Measurements from ENCODE around the gene SMAD4. TPM values are rescaled to one million over a fixed set of nuclear protein-coding genes. Genes with fewer than 3 reads are reported as not detected.

Gene SMAD4
- polyA plus RNA-seq, 3 donors, result 21.0 to 34.0 (median 29.1) TPM

- no peaks in the 10 kb centered on the region for H3K79me2 ChIP-seq (ENCODE audit: insufficient read depth, low read length)
- H3K9ac ChIP-seq (ENCODE audit: insufficient read depth, low read length, poor library complexity, severe bottlenecking), result no peak overlapping the region
- no peak for TF ChIP-seq CTCF (IDR thresholded peaks at IDR 0.05)
- H3K27me3 ChIP-seq (ENCODE audit: control insufficient read depth in 2 of 2, insufficient read depth in 2 of 2, low read length in 2 of 2), result no peaks in the 10 kb centered on the region
- no peak overlapping the region for H3K4me3 ChIP-seq (replicated peaks in 1 of 3; ENCODE audit: low read depth in 2 of 3, low read length in 3 of 3)
- Mint-ChIP-seq H3K4me3 (no peak overlapping the region), H3K27ac (no peak overlapping the region), H3K4me1 (peaks cover 7% of the 10 kb centered on the region), H3K27me3 (ENCODE audit: low read depth in 3 of 3) (no peaks in the 10 kb centered on the region), H3K36me3 (no peaks in the 10 kb centered on the region), H3K9me3 (peaks cover 0 to 11% (median 3%) of the 10 kb centered on the region in 7 donors)
- H3K4me2 ChIP-seq (replicated peaks; ENCODE audit: extremely low read depth, low read length, poor library complexity, severe bottlenecking), result no peak overlapping the region
- H3K9me3 ChIP-seq (replicated peaks in 1 of 2; ENCODE audit: control insufficient read depth in 1 of 2, insufficient read depth in 1 of 2, low read length in 2 of 2), result no peaks in the 10 kb centered on the region
- no peak overlapping the region for H3K27ac ChIP-seq (ENCODE audit: low read depth in 1 of 2, low read length in 2 of 2)
- no peak overlapping the region for H2AFZ ChIP-seq (ENCODE audit: insufficient read depth, low read depth, low read length, poor library complexity, severe bottlenecking)
- intact Hi-C loops (cut with micrococcal nuclease), result no loop called here
- H3K4me1 ChIP-seq (ENCODE audit: control insufficient read depth in 1 of 2, insufficient read depth in 2 of 2, low read length in 2 of 2), result peaks cover 4 to 5% of the 10 kb centered on the region in 2 donors
- H3K36me3 ChIP-seq (replicated peaks in 1 of 2; ENCODE audit: control insufficient read depth in 1 of 2, insufficient read depth in 2 of 2, low read length in 2 of 2), result no peaks in the 10 kb centered on the region
- DNase-seq, result no peak
- H4K20me1 ChIP-seq (ENCODE audit: insufficient read depth, low read length), result no peaks in the 10 kb centered on the region
Observed at GRCh38 chr18:51010218-51010617, 19.8 kb upstream of the SMAD4 start.

GRCh38 chr18:51011709-51012108 lies 18.3 kb upstream of the SMAD4 start:
- no peak overlapping the region for H3K4me3 Mint-ChIP-seq
- no peak for DNase-seq
- intact Hi-C loops (cut with micrococcal nuclease), result no loop called here
- Histone ChIP-seq H3K9ac (ENCODE audit: insufficient read depth, low read length, poor library complexity, severe bottlenecking) (no peak overlapping the region), H3K79me2 (ENCODE audit: insufficient read depth, low read length) (no peaks in the 10 kb centered on the region), H4K20me1 (ENCODE audit: insufficient read depth, low read length) (no peaks in the 10 kb centered on the region), H3K4me3 (replicated peaks in 1 of 3; ENCODE audit: low read depth in 2 of 3, low read length in 3 of 3) (no peak overlapping the region), H3K4me2 (replicated peaks; ENCODE audit: extremely low read depth, low read length, poor library complexity, severe bottlenecking) (no peak overlapping the region), H3K9me3 (replicated peaks in 1 of 2; ENCODE audit: control insufficient read depth in 1 of 2, insufficient read depth in 1 of 2, low read length in 2 of 2) (no peaks in the 10 kb centered on the region), H2AFZ (ENCODE audit: insufficient read depth, low read depth, low read length, poor library complexity, severe bottlenecking) (no peak overlapping the region), H3K27ac (ENCODE audit: low read depth in 1 of 2, low read length in 2 of 2) (no peak overlapping the region), H3K4me1 (ENCODE audit: control insufficient read depth in 1 of 2, insufficient read depth in 2 of 2, low read length in 2 of 2) (peaks cover 4 to 5% of the 10 kb centered on the region in 2 donors), H3K36me3 (replicated peaks in 1 of 2; ENCODE audit: control insufficient read depth in 1 of 2, insufficient read depth in 2 of 2, low read length in 2 of 2) (no peaks in the 10 kb centered on the region), H3K27me3 (ENCODE audit: control insufficient read depth in 2 of 2, insufficient read depth in 2 of 2, low read length in 2 of 2) (no peaks in the 10 kb centered on the region)
- WGBS (ENCODE audit: insufficient coverage), result no CpG with 5 or more reads among the region's 3 CpGs
- H3K4me1 Mint-ChIP-seq, result peaks cover 7% of the 10 kb centered on the region
- no peak for TF ChIP-seq CTCF (IDR thresholded peaks at IDR 0.05)
- H3K27ac Mint-ChIP-seq, result no peak overlapping the region
- H3K9me3 Mint-ChIP-seq, result peaks cover 0 to 11% (median 3%) of the 10 kb centered on the region in 7 donors
- H3K36me3 Mint-ChIP-seq, result peaks cover under 1 to 1% of the 10 kb centered on the region in 2 donors
- H3K27me3 Mint-ChIP-seq (ENCODE audit: low read depth in 3 of 3), result no peaks in the 10 kb centered on the region
